Measurements from ENCODE around the gene SERPINA4.

The SERPINA4 gene

GRCh38 chr14:94568186-94568585 lies 6.9 kb downstream of the SERPINA4 start:
- TF ChIP-seq FOXP2 (optimal IDR thresholded peaks at IDR 0.05; ENCODE audit: borderline replicate concordance, extremely low read depth, extremely low read length, insufficient read depth) (no peak), TAF1 (IDR thresholded peaks at IDR 0.05; ENCODE audit: borderline replicate concordance, insufficient read depth, low read length) (no peak), REST (IDR thresholded peaks at IDR 0.05; ENCODE audit: insufficient read depth in 1 of 2, low read depth in 2 of 2, low read length in 2 of 2) (no peak), POLR2AphosphoS5 (IDR thresholded peaks at IDR 0.05; ENCODE audit: low read depth, low read length) (no peak), SIN3A (IDR thresholded peaks at IDR 0.05; ENCODE audit: borderline replicate concordance, insufficient read depth, low read length) (no peak)

- TF ChIP-seq FOXP2 (optimal IDR thresholded peaks at IDR 0.05; ENCODE audit: borderline replicate concordance, extremely low read depth, extremely low read length, insufficient read depth) (no peak), REST (IDR thresholded peaks at IDR 0.05; ENCODE audit: insufficient read depth in 1 of 2, low read depth in 2 of 2, low read length in 2 of 2) (no peak), POLR2AphosphoS5 (IDR thresholded peaks at IDR 0.05; ENCODE audit: low read depth, low read length) (no peak), SIN3A (IDR thresholded peaks at IDR 0.05; ENCODE audit: borderline replicate concordance, insufficient read depth, low read length) (no peak), TAF1 (IDR thresholded peaks at IDR 0.05; ENCODE audit: borderline replicate concordance, insufficient read depth, low read length) (no peak)
These were observed 8.2 kb downstream of the SERPINA4 start for GRCh38 chr14:94569381-94570001.

GRCh38 chr14:94570002-94570400 lies 8.8 kb downstream of the SERPINA4 start:
- TF ChIP-seq TAF1 (IDR thresholded peaks at IDR 0.05; ENCODE audit: borderline replicate concordance, insufficient read depth, low read length): no peak
- TF ChIP-seq FOXP2 (optimal IDR thresholded peaks at IDR 0.05; ENCODE audit: borderline replicate concordance, extremely low read depth, extremely low read length, insufficient read depth): no peak
- TF ChIP-seq REST (IDR thresholded peaks at IDR 0.05; ENCODE audit: insufficient read depth in 1 of 2, low read depth in 2 of 2, low read length in 2 of 2): no peak
- no peak for TF ChIP-seq SIN3A (IDR thresholded peaks at IDR 0.05; ENCODE audit: borderline replicate concordance, insufficient read depth, low read length)
- TF ChIP-seq POLR2AphosphoS5 (IDR thresholded peaks at IDR 0.05; ENCODE audit: low read depth, low read length): no peak

- TF ChIP-seq TAF1 (IDR thresholded peaks at IDR 0.05; ENCODE audit: borderline replicate concordance, insufficient read depth, low read length) (no peak), FOXP2 (optimal IDR thresholded peaks at IDR 0.05; ENCODE audit: borderline replicate concordance, extremely low read depth, extremely low read length, insufficient read depth) (no peak), POLR2AphosphoS5 (IDR thresholded peaks at IDR 0.05; ENCODE audit: low read depth, low read length) (no peak), REST (IDR thresholded peaks at IDR 0.05; ENCODE audit: insufficient read depth in 1 of 2, low read depth in 2 of 2, low read length in 2 of 2) (no peak), SIN3A (IDR thresholded peaks at IDR 0.05; ENCODE audit: borderline replicate concordance, insufficient read depth, low read length) (no peak)
These were observed 9.2 kb downstream of the SERPINA4 start for GRCh38 chr14:94570440-94570839.

Measured in PFSK-1 (cell line).